Putamen (tissue), 1 donor: ENCODE data around the gene PAIP1.
A peak's percentile ranks its signal among the peaks of the same experiment; 100 is the strongest.
"Not testable (repeated sequence)": the region's sequence is repeated elsewhere in the genome, so short reads cannot be mapped to it uniquely, and the experiment has no call there.

ENCODE experiments used
- DNase-seq: peaks from one replicate; pipeline ENCODE4 v3.0.0-alpha.2; 2016; ENCODE audit warnings: low spot score

The PAIP1 gene

GRCh38 chr5:43571237-43571636 is 14.4 kb upstream of the PAIP1 start:
- no peak for DNase-seq

- DNase-seq: no peak
Measured at GRCh38 chr5:43570450-43571158, 13.7 kb upstream of the PAIP1 start.

- no peak for DNase-seq
Measured at GRCh38 chr5:43569236-43569746, 12.4 kb upstream of the PAIP1 start.

GRCh38 chr5:43567967-43568366 is 11.1 kb upstream of the PAIP1 start:
- no peak for DNase-seq

GRCh38 chr5:43565043-43565442 is 8.2 kb upstream of the PAIP1 start:
- no peak for DNase-seq

GRCh38 chr5:43564289-43564850 is 7.5 kb upstream of the PAIP1 start:
- DNase-seq: no peak

- no peak for DNase-seq
Measured at GRCh38 chr5:43563321-43563720, 6.4 kb upstream of the PAIP1 start.

GRCh38 chr5:43561356-43561755 is 4.5 kb upstream of the PAIP1 start:
- no peak for DNase-seq

- DNase-seq: no peak
Measured at GRCh38 chr5:43560128-43560527, 3.3 kb upstream of the PAIP1 start.

- not testable (repeated sequence) for DNase-seq
Measured at GRCh38 chr5:43556607-43556856, 345 bp downstream of the PAIP1 start.

GRCh38 chr5:43555895-43556606 is 826 bp downstream of the PAIP1 start:
- peak; percentile 64 for DNase-seq

- no peak for DNase-seq
Measured at GRCh38 chr5:43554497-43554896, 2.4 kb downstream of the PAIP1 start.

- no peak for DNase-seq
Measured at GRCh38 chr5:43553381-43553780, 3.5 kb downstream of the PAIP1 start.

- DNase-seq: no peak
Measured at GRCh38 chr5:43551731-43552130, 5.1 kb downstream of the PAIP1 start.

- DNase-seq: not testable (repeated sequence)
Measured at GRCh38 chr5:43549272-43549671, 7.6 kb downstream of the PAIP1 start.

- no peak for DNase-seq
Measured at GRCh38 chr5:43548358-43548757, 8.5 kb downstream of the PAIP1 start.

GRCh38 chr5:43547532-43547931 is 9.3 kb downstream of the PAIP1 start:
- DNase-seq: no peak

- DNase-seq: no peak
Measured at GRCh38 chr5:43543434-43543833, 13.4 kb downstream of the PAIP1 start.

- DNase-seq: peak; percentile 45
Measured at GRCh38 chr5:43540746-43541145, 16.1 kb downstream of the PAIP1 start.

GRCh38 chr5:43536972-43537371 is 19.9 kb downstream of the PAIP1 start:
- no peak for DNase-seq

- DNase-seq: no peak
Measured at GRCh38 chr5:43533646-43534045, 23.2 kb downstream of the PAIP1 start.

- no peak for DNase-seq
Measured at GRCh38 chr5:43530648-43531047, 26.2 kb downstream of the PAIP1 start.

- DNase-seq: no peak
Measured at GRCh38 chr5:43523662-43524072, 33.2 kb downstream of the PAIP1 start.
